ENCODE data around the gene KDM4C.

DNA sequence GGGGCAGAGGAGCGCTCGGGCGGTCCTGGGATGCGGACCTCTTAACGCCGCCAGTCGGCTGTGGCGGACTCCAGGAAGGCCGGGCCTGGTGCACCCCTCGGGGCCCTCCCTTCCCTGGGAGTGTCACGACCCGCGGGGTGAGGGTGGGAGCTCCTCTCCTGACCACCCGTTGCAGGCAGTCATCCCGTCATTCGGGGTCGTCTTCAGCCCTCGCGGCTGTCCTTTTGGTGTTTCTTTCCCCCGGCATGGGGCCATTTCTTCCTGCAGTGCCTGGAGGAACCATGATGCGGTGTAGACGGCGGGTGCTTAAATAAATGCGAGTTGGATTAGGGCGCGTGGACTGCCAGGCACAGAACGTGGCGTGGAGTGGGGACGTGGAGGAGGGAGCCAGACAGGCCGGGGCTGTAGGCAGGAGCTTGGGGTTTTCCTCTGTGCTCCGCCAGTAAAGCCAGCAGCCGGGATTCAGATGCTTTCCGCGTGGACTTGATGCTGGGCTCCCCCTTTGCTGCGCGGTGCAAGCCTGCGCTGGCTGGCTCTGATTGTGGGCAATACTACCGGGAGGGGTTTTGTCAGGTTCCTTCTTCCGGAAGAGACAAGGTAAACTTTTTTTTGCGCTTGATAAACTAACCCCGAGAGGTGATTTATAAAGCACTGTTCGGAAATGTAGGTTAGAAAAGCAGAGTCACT, 868 bp downstream of the KDM4C start:
- TF ChIP-seq, protein P1, sequence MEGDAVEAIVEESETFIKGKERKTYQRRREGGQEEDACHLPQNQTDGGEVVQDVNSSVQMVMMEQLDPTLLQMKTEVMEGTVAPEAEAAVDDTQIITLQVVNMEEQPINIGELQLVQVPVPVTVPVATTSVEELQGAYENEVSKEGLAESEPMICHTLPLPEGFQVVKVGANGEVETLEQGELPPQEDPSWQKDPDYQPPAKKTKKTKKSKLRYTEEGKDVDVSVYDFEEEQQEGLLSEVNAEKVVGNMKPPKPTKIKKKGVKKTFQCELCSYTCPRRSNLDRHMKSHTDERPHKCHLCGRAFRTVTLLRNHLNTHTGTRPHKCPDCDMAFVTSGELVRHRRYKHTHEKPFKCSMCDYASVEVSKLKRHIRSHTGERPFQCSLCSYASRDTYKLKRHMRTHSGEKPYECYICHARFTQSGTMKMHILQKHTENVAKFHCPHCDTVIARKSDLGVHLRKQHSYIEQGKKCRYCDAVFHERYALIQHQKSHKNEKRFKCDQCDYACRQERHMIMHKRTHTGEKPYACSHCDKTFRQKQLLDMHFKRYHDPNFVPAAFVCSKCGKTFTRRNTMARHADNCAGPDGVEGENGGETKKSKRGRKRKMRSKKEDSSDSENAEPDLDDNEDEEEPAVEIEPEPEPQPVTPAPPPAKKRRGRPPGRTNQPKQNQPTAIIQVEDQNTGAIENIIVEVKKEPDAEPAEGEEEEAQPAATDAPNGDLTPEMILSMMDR (IDR thresholded peaks at IDR 0.05), result peak in 1 of 6 experiments; percentile 15
- peak in 2 of 4 donors; percentile 18 to 35 for TF ChIP-seq POLR2A (IDR thresholded peaks at IDR 0.05)
